H9 (cell line): ENCODE measurements around the gene CD58. TPM values are rescaled to one million over a fixed set of nuclear protein-coding genes. Genes with fewer than 3 reads are reported as not detected.
A peak's percentile ranks its signal among the peaks of the same experiment; 100 is the strongest.

Source experiments
- DNase-seq: peaks from one replicate; pipeline ENCODE4 v3.0.0-alpha.2; 2017
- H2AFZ ChIP-seq: one replicate; pipeline ENCODE4 v1.6.1; 2013; ENCODE audit warnings: mild to moderate bottlenecking, low read length, control low read depth, moderate library complexity
- H2AK5ac ChIP-seq: 2 replicates; pipeline ENCODE4 v1.6.1; 2013; ENCODE audit warnings: low read length, control low read depth, mixed read lengths; ENCODE audit not compliant: insufficient read length
- H2BK120ac ChIP-seq: one replicate; pipeline ENCODE4 v1.6.1; 2013; ENCODE audit warnings: low read depth, mild to moderate bottlenecking, low read length, control low read depth, inconsistent platforms; ENCODE audit not compliant: poor library complexity, severe bottlenecking
- H2BK12ac ChIP-seq: 2 replicates; pipeline ENCODE4 v1.6.1; 2013; ENCODE audit warnings: low read length, control low read depth, mixed read lengths, low read depth; ENCODE audit not compliant: insufficient read length
- H2BK15ac ChIP-seq: 2 replicates; pipeline ENCODE4 v1.6.1; 2013; ENCODE audit warnings: low read depth, low read length, control low read depth
- H2BK20ac ChIP-seq: one replicate; pipeline ENCODE4 v1.6.1; 2013; ENCODE audit warnings: low read depth, mild to moderate bottlenecking, low read length, control low read depth, inconsistent platforms; ENCODE audit not compliant: poor library complexity, severe bottlenecking
- H2BK5ac ChIP-seq: 2 replicates; pipeline ENCODE4 v1.6.1; 2013; ENCODE audit warnings: low read length, control low read depth, mixed read lengths; ENCODE audit not compliant: insufficient read length
- H3K14ac ChIP-seq: 2 replicates; pipeline ENCODE4 v1.6.1; 2013; ENCODE audit warnings: low read length, control low read depth; ENCODE audit not compliant: insufficient read depth
- H3K18ac ChIP-seq: 2 replicates; pipeline ENCODE4 v1.6.1; 2013; ENCODE audit warnings: low read depth, mild to moderate bottlenecking, mixed read lengths, low read length, control low read depth; ENCODE audit not compliant: insufficient read length
- H3K23ac ChIP-seq: 2 replicates; pipeline ENCODE4 v1.6.1; 2013; ENCODE audit warnings: low read length, control low read depth, mixed read lengths, low read depth; ENCODE audit not compliant: insufficient read length
- H3K23me2 ChIP-seq: 2 replicates; pipeline ENCODE4 v1.6.1; 2013; ENCODE audit warnings: low read depth, mild to moderate bottlenecking, mixed read lengths, low read length, control low read depth; ENCODE audit not compliant: insufficient read length, poor library complexity, severe bottlenecking
- H3K27ac ChIP-seq: 2 replicates; pipeline ENCODE4 v1.5.1; 2013; ENCODE audit warnings: low read length, control low read depth, mixed read lengths, low read depth; ENCODE audit not compliant: insufficient read length
- H3K27me3 ChIP-seq: 2 replicates; pipeline ENCODE4 v1.6.1; 2013; ENCODE audit warnings: low read length, control low read depth, inconsistent platforms; ENCODE audit not compliant: insufficient read depth
- H3K4ac ChIP-seq: 2 replicates; pipeline ENCODE4 v1.6.1; 2013; ENCODE audit warnings: low read depth, mild to moderate bottlenecking, control low read depth, inconsistent platforms, low read length, moderate library complexity
- H3K4me1 ChIP-seq: 2 replicates; pipeline ENCODE4 v1.6.1; 2013; ENCODE audit warnings: low read length, control low read depth, inconsistent platforms; ENCODE audit not compliant: insufficient read depth
- H3K4me2 ChIP-seq: 2 replicates; pipeline ENCODE4 v1.6.1; 2013; ENCODE audit warnings: low read length, control low read depth, mixed read lengths; ENCODE audit not compliant: insufficient read length, insufficient read depth
- H3K56ac ChIP-seq: 2 replicates; pipeline ENCODE4 v1.6.1; 2013; ENCODE audit warnings: low read depth, mild to moderate bottlenecking, mixed read lengths, low read length, control low read depth; ENCODE audit not compliant: insufficient read length
- H3K79me1 ChIP-seq: 2 replicates; pipeline ENCODE4 v1.6.1; 2013; ENCODE audit warnings: low read depth, mild to moderate bottlenecking, moderate library complexity, low read length, control low read depth, inconsistent platforms; ENCODE audit not compliant: insufficient read depth, poor library complexity, severe bottlenecking
- H3K79me2 ChIP-seq: 2 replicates; pipeline ENCODE4 v1.6.1; 2013; ENCODE audit warnings: low read length, control low read depth, inconsistent platforms; ENCODE audit not compliant: insufficient read depth
- H3K9ac ChIP-seq: 2 replicates; pipeline ENCODE4 v1.6.1; 2013; ENCODE audit warnings: low read length, control low read depth, mixed read lengths; ENCODE audit not compliant: insufficient read length; ENCODE audit errors: extremely low read depth
- H3K9me3 ChIP-seq: one replicate; pipeline ENCODE4 v1.6.1; 2013; ENCODE audit warnings: low read depth, low read length, inconsistent platforms; ENCODE audit not compliant: control insufficient read depth
- H3T11ph ChIP-seq: one replicate; pipeline ENCODE4 v1.6.1; 2013; ENCODE audit warnings: mild to moderate bottlenecking, low read length, control low read depth, inconsistent platforms
- H4K20me1 ChIP-seq: one replicate; pipeline ENCODE4 v1.6.1; 2013; ENCODE audit not compliant: control insufficient read depth, insufficient read length, insufficient read depth
- H4K5ac ChIP-seq: 2 replicates; pipeline ENCODE4 v1.6.1; 2013; ENCODE audit warnings: low read depth, mild to moderate bottlenecking, mixed read lengths, low read length, control low read depth; ENCODE audit not compliant: insufficient read length
- H4K8ac ChIP-seq: replicated peaks from 2 replicates; pipeline ENCODE4 v1.6.1; 2013; ENCODE audit warnings: low read length, control low read depth, mixed read lengths, low read depth; ENCODE audit not compliant: insufficient read length
- H4K91ac ChIP-seq: 2 replicates; pipeline ENCODE4 v1.6.1; 2013; ENCODE audit warnings: low read depth, mild to moderate bottlenecking, moderate library complexity, mixed read lengths, low read length, control low read depth; ENCODE audit not compliant: insufficient read length
- H3K27ac Mint-ChIP-seq, 3 experiments: 2 replicates in 2 of 3; 3 replicates in 1 of 3; pipeline ENCODE4 v1.8.0; 2020 to 2021; ENCODE audit warnings: mixed read lengths in 3 of 3, mild to moderate bottlenecking in 1 of 3, moderate library complexity in 1 of 3
- H3K27me3 Mint-ChIP-seq: 2 replicates; pipeline ENCODE4 v1.8.0; 2021; ENCODE audit warnings: low read depth, mild to moderate bottlenecking, moderate library complexity, mixed read lengths
- H3K36me3 Mint-ChIP-seq, 3 experiments: 2 replicates in 2 of 3; 3 replicates in 1 of 3; pipeline ENCODE4 v1.8.0; 2020 to 2021; ENCODE audit warnings: low read depth in 3 of 3, mixed read lengths in 3 of 3; ENCODE audit not compliant: insufficient read depth in 1 of 3
- H3K4me1 Mint-ChIP-seq, 2 experiments: 2 replicates each; pipeline ENCODE4 v1.8.0; 2020; ENCODE audit warnings: mixed read lengths in 2 of 2
- H3K4me3 Mint-ChIP-seq, 2 experiments: 2 replicates in 1 of 2; 3 replicates in 1 of 2; pipeline ENCODE4 v1.8.0; 2020 to 2021; ENCODE audit warnings: mild to moderate bottlenecking in 2 of 2, mixed read lengths in 2 of 2, moderate library complexity in 1 of 2
- H3K9me3 Mint-ChIP-seq, 2 experiments: 2 replicates in 1 of 2; 3 replicates in 1 of 2; pipeline ENCODE4 v1.8.0; 2020; ENCODE audit warnings: mild to moderate bottlenecking in 2 of 2, mixed read lengths in 2 of 2, moderate library complexity in 1 of 2
- CTCF ChIP-seq: fragments of 200-600 bp; sonication (generic); conservative IDR thresholded peaks from 3 replicates; pipeline ENCODE4 v1.8.0; 2021; ENCODE audit warnings: antibody characterized with exemption, mild to moderate bottlenecking
- WGBS: extraction: QIAGEN DNeasy Blood & Tissue Kit; methylation state at CpG from one replicate; pipeline ENCODE4 v1.1.7; 2013; ENCODE audit warnings: missing lambda C conversion rate, low lambda C conversion rate, mixed read lengths; ENCODE audit not compliant: insufficient read length; ENCODE audit errors: extremely low coverage; 5-methylcytosine and 5-hydroxymethylcytosine counted together
- total RNA-seq: library from RNA; stranded (reverse); gene quantifications from 2 replicates; pipeline ENCODE4 v1.2.1, GENCODE V29; 2021

CD58 gene
- total RNA-seq, 1 experiment from 2014 or later = 4.3 TPM

- Histone ChIP-seq H3K23ac (no peak overlapping the region), H2BK5ac (no peak overlapping the region), H3K4ac (no peak overlapping the region), H3K79me1 (no peaks in the 10 kb centered on the region), H2AFZ (no peak overlapping the region), H3K23me2 (no peaks in the 10 kb centered on the region), H4K8ac (no peak overlapping the region), H4K20me1 (no peaks in the 10 kb centered on the region), H2BK20ac (no peak overlapping the region), H2AK5ac (no peak overlapping the region), H3K9ac (no peak overlapping the region), H3K14ac (no peak overlapping the region), H3K4me1 (no peaks in the 10 kb centered on the region), H3K56ac (no peak overlapping the region), H4K91ac (no peak overlapping the region), H3K27ac (no peak overlapping the region), H3K4me2 (no peak overlapping the region), H2BK12ac (no peak overlapping the region), H3K79me2 (no peaks in the 10 kb centered on the region), H3K18ac (no peak overlapping the region), H4K5ac (no peak overlapping the region), H3K27me3 (no peaks in the 10 kb centered on the region), H2BK15ac (no peak overlapping the region), H2BK120ac (no peak overlapping the region), H3T11ph (no peak overlapping the region), H3K9me3 (no peaks in the 10 kb centered on the region)
- Mint-ChIP-seq H3K27me3 (peaks cover 2% of the 10 kb centered on the region; the same call in 1 of the 2 replicates), H3K4me1 (peaks cover 2 to 4% of the 10 kb centered on the region in 2 experiments; a peak in 3 of 4 replicates), H3K36me3 (no peaks in the 10 kb centered on the region), H3K27ac (peak overlapping the region in 1 of 3 experiments; percentile 46; a peak in 2 of 7 replicates), H3K9me3 (no peaks in the 10 kb centered on the region), H3K4me3 (no peak overlapping the region; a peak in 1 of 5 replicates)
- no CpG with 5 or more reads among the region's 5 CpGs for WGBS
- TF ChIP-seq CTCF = no peak
- no peak for DNase-seq
These were observed 68.0 kb downstream of the CD58 start for GRCh38 chr1:116502671-116503314.
